A673 (cell line): Measurements from ENCODE around the gene TRIM49D1.
"Not testable (repeated sequence)": the region's sequence is repeated elsewhere in the genome, so short reads cannot be mapped to it uniquely, and the experiment has no call there.

Experiments used
- EZH2 ChIP-seq: fragments of 200-600 bp; sonication (generic); IDR thresholded peaks from 2 replicates; pipeline ENCODE4 v1.6.1; 2017; ENCODE audit warnings: borderline replicate concordance, low read depth, mild to moderate bottlenecking, mixed read lengths, antibody characterized with exemption, low read length; ENCODE audit not compliant: poor library complexity, severe bottlenecking
- TF ChIP-seq, protein P1 (sequence below): fragments of 300-800, 200-600 bp; sonication (generic); conservative IDR thresholded peaks from 2 replicates; pipeline ENCODE4 v1.5.1; 2017; ENCODE audit warnings: low read depth, mild to moderate bottlenecking, antibody characterized with exemption, low read length, moderate library complexity, mixed read lengths

DNA sequence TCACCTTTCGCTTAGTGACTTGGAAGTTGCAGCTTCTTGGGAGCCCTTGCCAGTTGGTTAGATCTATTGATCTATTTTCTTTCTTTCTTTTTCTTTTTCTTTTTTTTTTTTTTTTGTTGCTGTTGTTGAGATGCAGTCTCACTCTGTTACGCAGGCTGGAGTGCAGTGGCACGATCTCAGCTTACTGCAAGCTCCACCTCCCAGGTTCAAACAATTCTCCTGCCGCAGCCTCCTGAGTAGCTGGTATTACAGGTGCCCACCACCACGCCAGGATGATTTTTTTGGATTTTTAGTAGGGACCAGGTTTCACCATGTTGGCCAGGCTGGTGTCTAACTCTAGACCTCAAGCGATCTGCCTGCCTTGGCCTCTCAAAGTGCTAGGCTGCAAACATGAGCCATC, 44.5 kb downstream of the TRIM49D1 start:
- TF ChIP-seq, protein P1, sequence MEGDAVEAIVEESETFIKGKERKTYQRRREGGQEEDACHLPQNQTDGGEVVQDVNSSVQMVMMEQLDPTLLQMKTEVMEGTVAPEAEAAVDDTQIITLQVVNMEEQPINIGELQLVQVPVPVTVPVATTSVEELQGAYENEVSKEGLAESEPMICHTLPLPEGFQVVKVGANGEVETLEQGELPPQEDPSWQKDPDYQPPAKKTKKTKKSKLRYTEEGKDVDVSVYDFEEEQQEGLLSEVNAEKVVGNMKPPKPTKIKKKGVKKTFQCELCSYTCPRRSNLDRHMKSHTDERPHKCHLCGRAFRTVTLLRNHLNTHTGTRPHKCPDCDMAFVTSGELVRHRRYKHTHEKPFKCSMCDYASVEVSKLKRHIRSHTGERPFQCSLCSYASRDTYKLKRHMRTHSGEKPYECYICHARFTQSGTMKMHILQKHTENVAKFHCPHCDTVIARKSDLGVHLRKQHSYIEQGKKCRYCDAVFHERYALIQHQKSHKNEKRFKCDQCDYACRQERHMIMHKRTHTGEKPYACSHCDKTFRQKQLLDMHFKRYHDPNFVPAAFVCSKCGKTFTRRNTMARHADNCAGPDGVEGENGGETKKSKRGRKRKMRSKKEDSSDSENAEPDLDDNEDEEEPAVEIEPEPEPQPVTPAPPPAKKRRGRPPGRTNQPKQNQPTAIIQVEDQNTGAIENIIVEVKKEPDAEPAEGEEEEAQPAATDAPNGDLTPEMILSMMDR = not testable (repeated sequence)
- TF ChIP-seq EZH2 = not testable (repeated sequence)
